ENCODE measurements around the gene RNF220. TPM values are rescaled to one million over a fixed set of nuclear protein-coding genes. Genes with fewer than 3 reads are reported as not detected.
A peak's percentile ranks its signal among the peaks of the same experiment; 100 is the strongest.

Gene RNF220
- total and polyA plus RNA-seq, 9 of the 15 experiments (the other 6 are each of a cell fraction or from before 2014, with no cell fraction given): 5.1 to 117 (median 66.9) TPM

- TF ChIP-seq FOXP4 (CRISPR knock-in tag; IDR thresholded peaks at IDR 0.05; ENCODE audit: borderline replicate concordance): no peak
- TF ChIP-seq FUS (optimal IDR thresholded peaks at IDR 0.05; ENCODE audit: low read depth, low read length): no peak
- no peak for TF ChIP-seq CCAR2 (IDR thresholded peaks at IDR 0.05; ENCODE audit: low read depth, low read length)
- TF ChIP-seq ARID1B (IDR thresholded peaks at IDR 0.05): peak; percentile 81
- TF ChIP-seq PBX2 (CRISPR knock-in tag; IDR thresholded peaks at IDR 0.05; ENCODE audit: low read depth): no peak
- no peak for TF ChIP-seq PBX2 (tag; conservative IDR thresholded peaks at IDR 0.05; ENCODE audit: low read depth)
- peak; percentile 81 for TF ChIP-seq CBFA2T3 (IDR thresholded peaks at IDR 0.05)
- no peak for TF ChIP-seq STAT5B (CRISPR knock-in tag; IDR thresholded peaks at IDR 0.05)
- no peak for TF ChIP-seq BHLHE40 (IDR thresholded peaks at IDR 0.05; ENCODE audit: low read length)
- TF ChIP-seq E2F8 (IDR thresholded peaks at IDR 0.05; ENCODE audit: low read depth, partially characterized antibody): no peak
- TF ChIP-seq MCM5 (IDR thresholded peaks at IDR 0.05; ENCODE audit: low read depth): no peak
- no peak for TF ChIP-seq SMARCE1 (IDR thresholded peaks at IDR 0.05)
- no peak for TF ChIP-seq CEBPB (tag; IDR thresholded peaks at IDR 0.05)
- TF ChIP-seq ZBTB5 (IDR thresholded peaks at IDR 0.05): no peak
- TF ChIP-seq ETV5 (CRISPR knock-in tag; IDR thresholded peaks at IDR 0.05; ENCODE audit: low read depth): no peak
- TF ChIP-seq POU5F1 (IDR thresholded peaks at IDR 0.05; ENCODE audit: borderline replicate concordance, low read depth, low read length, partially characterized antibody): no peak
- TF ChIP-seq SETDB1 (IDR thresholded peaks at IDR 0.05; ENCODE audit: low read length): no peak
- TF ChIP-seq TEAD1 (CRISPR knock-in tag; IDR thresholded peaks at IDR 0.05): no peak
- TF ChIP-seq TFAP4 (CRISPR knock-in tag; IDR thresholded peaks at IDR 0.05; ENCODE audit: borderline replicate concordance): peak; percentile 17; the same call in 1 of the 2 replicates
- no peak; the same call in 1 of the 2 replicates for TF ChIP-seq PML (IDR thresholded peaks at IDR 0.05; ENCODE audit: low read length)
These were observed 227.5 kb downstream of the RNF220 start (continued) for GRCh38 chr1:44632598-44632997.

All from K562 (cell line).